DOHH2 (cell line): ENCODE results near the gene SGO1.
"Not testable (repeated sequence)": the region's sequence is repeated elsewhere in the genome, so short reads cannot be mapped to it uniquely, and the experiment has no call there.

Experiments used
- H3F3A ChIP-seq: fragments of 200-600 bp; sonication (generic), shearing (Covaris generic); 2 replicates; pipeline ENCODE4 v1.6.0; 2016; ENCODE audit warnings: antibody characterized with exemption, mild to moderate bottlenecking; ENCODE audit not compliant: control insufficient read depth, insufficient read depth
- H3K27ac ChIP-seq: fragments of 200-600 bp; sonication (generic); 2 replicates; pipeline ENCODE4 v1.5.1; 2014; ENCODE audit warnings: low read depth, mild to moderate bottlenecking, low read length, moderate library complexity
- H3K27me3 ChIP-seq: fragments of 200-600 bp; sonication (generic); 2 replicates; pipeline ENCODE4 v1.6.1; 2014; ENCODE audit warnings: mild to moderate bottlenecking, low read length, mixed read lengths; ENCODE audit not compliant: control insufficient read depth
- H3K36me3 ChIP-seq: fragments of 200-600 bp; sonication (generic); 2 replicates; pipeline ENCODE4 v1.6.1; 2014; ENCODE audit warnings: mild to moderate bottlenecking, low read length, moderate library complexity, mixed read lengths; ENCODE audit not compliant: control insufficient read depth
- H3K4me1 ChIP-seq: fragments of 200-600 bp; sonication (generic); 2 replicates; pipeline ENCODE4 v1.6.1; 2014; ENCODE audit warnings: mild to moderate bottlenecking, low read length, mixed read lengths; ENCODE audit not compliant: control insufficient read depth
- H3K4me2 ChIP-seq: fragments of 200-600 bp; sonication (generic); 2 replicates; pipeline ENCODE4 v1.6.0; 2014; ENCODE audit warnings: mild to moderate bottlenecking, low read length, moderate library complexity
- H3K4me3 ChIP-seq: fragments of 200-600 bp; sonication (generic); 2 replicates; pipeline ENCODE4 v1.5.1; 2014; ENCODE audit warnings: mild to moderate bottlenecking, low read length, mixed read lengths
- H3K79me2 ChIP-seq: fragments of 200-600 bp; sonication (generic); 2 replicates; pipeline ENCODE4 v1.6.1; 2014; ENCODE audit warnings: mild to moderate bottlenecking, low read length, mixed read lengths; ENCODE audit not compliant: control insufficient read depth
- H3K9me2 ChIP-seq: fragments of 200-600 bp; sonication (generic); replicated peaks from 2 replicates; pipeline ENCODE4 v1.6.1; 2014; ENCODE audit warnings: mild to moderate bottlenecking, low read length, mixed read lengths; ENCODE audit not compliant: control insufficient read depth
- H3K9me3 ChIP-seq: fragments of 200-600 bp; sonication (generic); 2 replicates; pipeline ENCODE4 v1.6.1; 2014; ENCODE audit warnings: antibody characterized with exemption, low read length, mixed read lengths; ENCODE audit not compliant: control insufficient read depth, insufficient read depth
- H4K20me1 ChIP-seq: fragments of 200-600 bp; sonication (generic); 2 replicates; pipeline ENCODE4 v1.6.0; 2014; ENCODE audit warnings: low read depth, mild to moderate bottlenecking, antibody characterized with exemption, low read length, moderate library complexity; ENCODE audit not compliant: control insufficient read depth, insufficient read depth
- CTCF ChIP-seq: fragments of 200-600 bp; sonication (generic); IDR thresholded peaks from one replicate; pipeline ENCODE4 v1.5.1; 2014; ENCODE audit warnings: antibody characterized with exemption, mild to moderate bottlenecking, low read depth, low read length; ENCODE audit not compliant: poor library complexity, severe bottlenecking
- EZH2phosphoT487 ChIP-seq: fragments of 200-600 bp; sonication (generic); IDR thresholded peaks from 2 replicates; pipeline ENCODE4 v1.6.1; 2017; ENCODE audit warnings: borderline replicate concordance, mild to moderate bottlenecking, antibody characterized with exemption, low read length, moderate library complexity, mixed read lengths

The SGO1 gene

GRCh38 chr3:20215636-20216035 lies 29.6 kb upstream of the SGO1 start:
- Histone ChIP-seq H3K27me3 (no peaks in the 10 kb centered on the region), H3K9me2 (no peaks in the 10 kb centered on the region), H3K27ac (no peak overlapping the region), H3F3A (no peaks in the 10 kb centered on the region), H4K20me1 (no peaks in the 10 kb centered on the region), H3K36me3 (no peaks in the 10 kb centered on the region), H3K4me1 (no peaks in the 10 kb centered on the region), H3K79me2 (no peaks in the 10 kb centered on the region), H3K9me3 (no peaks in the 10 kb centered on the region), H3K4me3 (no peak overlapping the region), H3K4me2 (no peak overlapping the region)
- TF ChIP-seq CTCF (no peak), EZH2phosphoT487 (no peak)

DNA sequence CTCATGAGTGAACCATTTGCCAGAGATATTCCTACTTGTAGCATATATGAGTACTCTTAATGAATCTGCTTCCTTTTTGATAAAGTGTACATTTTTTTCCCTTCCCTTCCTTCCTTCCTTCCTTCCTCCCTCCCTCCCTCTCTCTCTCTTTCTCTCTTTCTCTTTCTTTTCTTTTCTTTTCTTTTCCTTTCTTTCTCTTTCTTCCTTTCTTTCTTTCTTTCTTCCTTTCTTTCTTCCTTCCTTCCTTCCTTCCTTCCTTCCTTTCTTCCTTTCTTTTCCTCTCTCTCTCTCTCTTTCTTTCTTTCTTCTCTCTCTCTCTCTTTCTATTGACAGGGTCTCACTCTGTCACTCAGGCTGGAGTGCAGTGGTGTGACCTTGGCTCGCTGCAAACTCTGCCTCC lies 27.5 kb upstream of the SGO1 start:
- not testable (repeated sequence) for H3K27me3 ChIP-seq, H3K9me3 ChIP-seq, H3K79me2 ChIP-seq, H3K4me2 ChIP-seq, H3K9me2 ChIP-seq, H3F3A ChIP-seq, H4K20me1 ChIP-seq, H3K4me3 ChIP-seq, H3K36me3 ChIP-seq, H3K4me1 ChIP-seq, H3K27ac ChIP-seq

- not testable (repeated sequence) for H3K27ac ChIP-seq, H3K79me2 ChIP-seq, H3K27me3 ChIP-seq, H4K20me1 ChIP-seq, H3K4me3 ChIP-seq, H3K4me1 ChIP-seq, H3K9me2 ChIP-seq, H3K9me3 ChIP-seq, H3K36me3 ChIP-seq, H3F3A ChIP-seq, H3K4me2 ChIP-seq
These were observed 21.9 kb upstream of the SGO1 start for GRCh38 chr3:20207945-20208344.

DNA sequence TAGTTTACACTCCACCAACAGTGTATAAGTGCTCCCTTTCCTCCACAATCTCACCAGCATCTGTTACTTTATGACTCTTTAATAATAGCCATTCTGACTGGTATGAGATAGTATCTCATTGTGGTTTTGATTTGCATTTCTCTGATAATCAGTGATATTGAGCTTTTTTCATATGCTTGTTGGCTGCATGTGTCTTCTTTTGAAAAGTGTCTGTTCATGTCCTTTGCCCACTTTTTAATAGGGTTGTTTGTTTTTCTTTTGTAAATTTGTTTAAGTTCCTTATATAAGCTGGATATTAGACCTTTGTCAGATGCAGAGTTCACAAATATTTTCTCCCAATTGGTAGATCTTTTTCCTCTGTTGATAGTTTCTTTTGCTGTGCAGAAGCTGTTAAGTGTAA lies 19.9 kb upstream of the SGO1 start:
- H3F3A ChIP-seq: not testable (repeated sequence)

GRCh38 chr3:20201143-20201542 lies 15.1 kb upstream of the SGO1 start:
- H3K4me1 ChIP-seq: no peaks in the 10 kb centered on the region
- no peak overlapping the region for H3K4me2 ChIP-seq
- H3K9me2 ChIP-seq: no peaks in the 10 kb centered on the region
- H4K20me1 ChIP-seq: no peaks in the 10 kb centered on the region
- H3F3A ChIP-seq: no peaks in the 10 kb centered on the region
- H3K27me3 ChIP-seq: no peaks in the 10 kb centered on the region
- H3K9me3 ChIP-seq: no peaks in the 10 kb centered on the region
- H3K36me3 ChIP-seq: no peaks in the 10 kb centered on the region
- H3K4me3 ChIP-seq: no peak overlapping the region
- TF ChIP-seq CTCF: no peak
- TF ChIP-seq EZH2phosphoT487: no peak
- H3K27ac ChIP-seq: no peak overlapping the region
- H3K79me2 ChIP-seq: no peaks in the 10 kb centered on the region

More for the DNA sequence above, 19.9 kb upstream of the SGO1 start:
- not testable (repeated sequence) for H3K9me3 ChIP-seq, H3K27ac ChIP-seq, H4K20me1 ChIP-seq, H3K9me2 ChIP-seq, H3K4me1 ChIP-seq, H3K27me3 ChIP-seq, H3K4me3 ChIP-seq, H3K79me2 ChIP-seq, H3K4me2 ChIP-seq, H3K36me3 ChIP-seq
